Activated B cell treated with CpG ODN at 0.5 μM for 24 hours (primary cell): ENCODE results near the gene ADCY1. TPM values are rescaled to one million over a fixed set of nuclear protein-coding genes. Genes with fewer than 3 reads are reported as not detected.
"Not testable (repeated sequence)": the region's sequence is repeated elsewhere in the genome, so short reads cannot be mapped to it uniquely, and the experiment has no call there.

ENCODE experiments used
- ATAC-seq: fragments of 200-7000 bp; cut with Tn5 transposase; one replicate; pipeline ENCODE4 v1.10.0; 2021; ENCODE audit warnings: low read depth, mild to moderate bottlenecking, moderate library complexity
- CTCF ChIA-PET: fragments of 350-600 bp; sonication (Branson Sonifier 250); formaldehyde crosslinking; loops from one replicate; lab custom pipeline; 2021; ENCODE audit warnings: antibody characterized with exemption; lab: Charles Lee
- POLR2A ChIA-PET: fragments of 350-600 bp; sonication (Branson Sonifier 250); formaldehyde crosslinking; loops from one replicate; lab custom pipeline; 2021; ENCODE audit warnings: antibody characterized with exemption; lab: Charles Lee
- DNase-seq: peaks from one replicate; pipeline ENCODE4 v3.0.0; 2022
- H3K27ac Mint-ChIP-seq: one replicate; pipeline ENCODE4 v1.8.0; 2020; ENCODE audit warnings: mixed read lengths
- H3K27me3 Mint-ChIP-seq: one replicate; pipeline ENCODE4 v1.8.0; 2021; ENCODE audit warnings: mixed read lengths
- H3K36me3 Mint-ChIP-seq: one replicate; pipeline ENCODE4 v1.8.0; 2021; ENCODE audit warnings: low read depth, mixed read lengths
- H3K4me1 Mint-ChIP-seq: one replicate; pipeline ENCODE4 v1.8.0; 2021; ENCODE audit warnings: mixed read lengths
- H3K4me3 Mint-ChIP-seq: one replicate; pipeline ENCODE4 v1.8.0; 2020; ENCODE audit warnings: mild to moderate bottlenecking, mixed read lengths
- H3K9me3 Mint-ChIP-seq: one replicate; pipeline ENCODE4 v1.8.0; 2020; ENCODE audit warnings: mixed read lengths
- CTCF ChIP-seq: fragments of 200-600 bp; IDR thresholded peaks from one replicate; pipeline ENCODE4 v1.8.0; 2022; ENCODE audit warnings: antibody characterized with exemption, mild to moderate bottlenecking
- intact Hi-C: fragments of 100-400 bp; cut with micrococcal nuclease; formaldehyde crosslinking; loops from one replicate; pipeline ENCODE4 v1.15.1; 2024
- total RNA-seq: library from RNA; stranded (reverse); gene quantifications from 2 replicates; pipeline ENCODE4 v1.2.3, GENCODE V29; 2022

Gene ADCY1
- 0.10 TPM in 1 of 2 replicates, not detected in the other for total RNA-seq

DNA sequence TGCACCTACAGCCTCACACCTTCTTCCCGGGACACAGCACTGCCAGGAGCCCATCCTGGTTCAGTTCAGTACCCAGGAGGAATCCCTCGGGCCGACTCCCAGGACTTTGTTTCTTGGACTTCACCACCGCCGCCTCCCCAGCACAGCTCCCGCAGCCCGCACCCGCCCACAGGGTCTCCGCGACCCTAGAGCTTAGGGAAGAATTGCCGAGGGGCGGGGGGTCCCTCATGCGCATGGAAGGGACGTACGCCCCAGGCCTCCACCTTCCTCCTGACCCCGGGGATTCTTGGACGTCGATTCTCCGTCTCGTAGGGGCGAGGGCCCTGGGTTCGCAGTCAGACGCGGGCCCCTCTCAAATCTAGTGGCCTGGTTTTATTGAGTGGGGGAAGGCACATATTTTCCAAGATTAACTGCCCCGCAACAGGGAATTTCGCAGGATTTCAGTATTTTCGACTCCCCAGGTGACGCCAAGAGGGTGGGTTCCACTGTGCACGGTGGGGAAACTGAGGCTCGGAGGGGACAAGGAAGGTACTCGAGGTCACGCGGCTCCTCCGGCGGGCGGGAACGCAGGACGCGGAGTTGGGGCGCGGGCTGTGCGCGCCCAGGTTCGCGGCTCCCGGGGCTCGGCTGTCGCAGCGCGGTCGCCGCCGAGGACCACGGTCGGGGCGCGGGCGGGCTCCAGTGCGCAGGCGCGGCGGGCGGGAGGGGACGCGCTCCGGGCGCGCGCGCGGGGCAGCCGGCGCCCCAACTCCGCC is at the start of gene ADCY1:
TSS of gene ADCY1 (plus strand) at position 708 of the 755 bp plus-strand sequence. CDS start 176 bp downstream, outside the sequence.
- intact Hi-C loops = no loop called here
- Mint-ChIP-seq H3K9me3 (no peaks in the 10 kb centered on the region), H3K27ac (no peak within 1 kb of the TSS), H3K4me3 (peak within 1 kb of the TSS; percentile 50), H3K4me1 (peaks cover 8% of the 10 kb centered on the region), H3K27me3 (peaks cover 30% of the 10 kb centered on the region), H3K36me3 (no peaks in the 10 kb centered on the region)
- no peak for TF ChIP-seq CTCF
- DNase-seq (no peak), ATAC-seq (no peak)
- ChIA-PET CTCF (no interaction called here), POLR2A (no interaction called here)

DNA sequence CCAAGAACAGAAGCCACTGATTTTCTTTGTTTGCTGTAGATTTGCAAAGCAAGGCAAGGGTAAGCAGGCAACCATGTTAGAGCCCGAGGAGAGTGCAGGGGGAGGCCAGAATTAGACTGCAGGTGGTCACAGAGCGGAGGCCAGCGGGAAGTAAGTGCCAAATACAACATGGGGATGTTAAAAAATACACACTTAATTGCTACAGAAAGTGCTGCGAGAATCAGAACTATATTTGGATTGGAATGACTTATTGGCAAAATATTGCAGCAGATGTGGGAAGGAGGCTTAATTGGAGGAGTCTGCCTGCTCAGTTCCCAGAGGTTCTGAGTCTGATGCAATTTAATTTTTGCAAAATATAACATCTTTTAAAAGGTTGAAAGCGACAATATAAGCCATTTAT is 49.7 kb upstream of the ADCY1 start:
- no peaks in the 10 kb centered on the region for H3K4me1 Mint-ChIP-seq

DNA sequence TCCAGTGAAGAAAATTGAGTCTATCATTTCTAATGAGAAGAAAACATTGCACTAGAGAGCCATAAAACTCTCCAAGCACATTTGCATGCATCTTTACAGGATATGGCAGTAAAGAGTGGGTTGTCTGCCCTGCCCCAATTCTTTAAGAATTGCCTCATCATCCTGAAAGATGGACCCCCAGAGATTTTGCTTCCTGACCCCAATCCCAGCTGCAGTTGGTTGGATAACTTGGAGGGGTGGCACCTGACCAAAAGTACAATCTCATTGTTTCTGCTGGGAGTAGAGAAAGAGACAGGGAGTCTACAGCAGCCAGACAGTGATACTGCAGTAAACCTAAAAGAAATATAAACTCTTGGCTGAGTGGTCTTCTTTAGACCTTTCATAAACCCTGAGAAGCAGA is 49.1 kb upstream of the ADCY1 start:
- ChIA-PET POLR2A (no interaction called here), CTCF (no interaction called here)
- DNase-seq (no peak), ATAC-seq (no peak)
- TF ChIP-seq CTCF = no peak
- intact Hi-C loops = no loop called here
- no peaks in the 10 kb centered on the region for H3K27me3 Mint-ChIP-seq
- peaks cover 14% of the 10 kb centered on the region for H3K9me3 Mint-ChIP-seq
- H3K4me1 Mint-ChIP-seq = no peaks in the 10 kb centered on the region
- no peak overlapping the region for H3K4me3 Mint-ChIP-seq
- H3K27ac Mint-ChIP-seq = no peak overlapping the region
- H3K36me3 Mint-ChIP-seq = no peaks in the 10 kb centered on the region

More for the DNA sequence above, 49.7 kb upstream of the ADCY1 start:
- Mint-ChIP-seq H3K36me3 (no peaks in the 10 kb centered on the region), H3K4me3 (no peak overlapping the region), H3K27me3 (no peaks in the 10 kb centered on the region), H3K9me3 (peaks cover 16% of the 10 kb centered on the region), H3K27ac (no peak overlapping the region)
- ATAC-seq (no peak), DNase-seq (no peak)
- intact Hi-C loops = no loop called here
- ChIA-PET CTCF (no interaction called here), POLR2A (no interaction called here)
- no peak for TF ChIP-seq CTCF

DNA sequence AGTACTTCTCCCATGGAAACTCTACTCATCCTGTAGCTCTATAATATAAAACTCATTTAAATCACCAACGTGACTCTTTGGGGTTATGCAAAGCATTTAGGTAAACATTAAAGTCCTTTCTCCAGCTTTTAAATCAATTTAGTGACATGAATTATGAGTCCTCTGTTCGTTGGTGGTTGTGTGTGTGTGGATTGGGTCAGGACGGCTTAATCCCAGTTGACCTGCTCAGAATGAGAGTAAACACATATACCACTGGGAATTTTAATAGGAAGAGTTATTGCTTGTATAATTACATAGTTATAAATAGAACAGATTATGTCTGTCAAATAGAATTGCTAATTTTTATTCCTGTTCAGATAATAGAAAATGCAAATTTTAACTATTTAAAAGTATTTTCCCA is 30.7 kb upstream of the ADCY1 start:
- POLR2A ChIA-PET = no interaction called here
- intact Hi-C loops = no loop called here
- ATAC-seq (no peak), DNase-seq (no peak)
- Mint-ChIP-seq H3K27ac (no peak overlapping the region), H3K4me3 (no peak overlapping the region), H3K4me1 (no peaks in the 10 kb centered on the region), H3K36me3 (no peaks in the 10 kb centered on the region), H3K9me3 (peaks cover 10% of the 10 kb centered on the region), H3K27me3 (no peaks in the 10 kb centered on the region)
- CTCF ChIA-PET = no interaction called here
- TF ChIP-seq CTCF = no peak

GRCh38 chr7:45545105-45545710 is 29.0 kb upstream of the ADCY1 start:
- H3K36me3 Mint-ChIP-seq, H3K4me3 Mint-ChIP-seq, intact Hi-C loops, H3K27me3 Mint-ChIP-seq, POLR2A ChIA-PET, CTCF ChIA-PET, H3K9me3 Mint-ChIP-seq, H3K4me1 Mint-ChIP-seq, ATAC-seq, DNase-seq, H3K27ac Mint-ChIP-seq: not testable (repeated sequence)

DNA sequence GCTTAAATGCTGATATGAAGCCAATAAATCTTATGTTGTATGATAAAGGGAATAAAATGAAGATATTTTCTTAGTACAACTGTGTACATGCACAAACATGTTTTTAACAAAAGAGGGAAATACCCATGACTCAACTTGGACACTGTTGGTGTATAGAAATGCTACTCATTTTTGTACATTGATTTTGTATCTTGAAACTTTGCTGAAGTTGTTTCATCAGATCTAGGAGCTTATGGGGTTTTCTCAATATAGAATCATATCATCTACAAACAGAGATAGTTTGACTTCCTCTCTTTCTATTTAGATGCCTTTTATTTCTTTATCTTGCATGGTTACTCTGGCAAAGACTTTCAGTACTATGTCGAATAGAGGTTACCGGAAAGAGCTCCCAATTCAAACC is 25.3 kb upstream of the ADCY1 start:
- POLR2A ChIA-PET, H3K27me3 Mint-ChIP-seq, DNase-seq, H3K36me3 Mint-ChIP-seq, CTCF ChIA-PET, ATAC-seq, intact Hi-C loops, H3K9me3 Mint-ChIP-seq, H3K4me1 Mint-ChIP-seq, H3K4me3 Mint-ChIP-seq, H3K27ac Mint-ChIP-seq: not testable (repeated sequence)
